AG09319 (cell line): ENCODE measurements around the gene RAP1GAP2.

Experiments
- DNase-seq: peaks from one replicate; pipeline ENCODE4 v3.0.0-alpha.2; 2010; ENCODE audit warnings: low read depth; ENCODE audit errors: extremely low read depth
- TF ChIP-seq, protein P1 (sequence below): IDR thresholded peaks from 2 replicates; pipeline ENCODE4 v1.5.1; 2011; ENCODE audit warnings: low read depth, mild to moderate bottlenecking, inconsistent platforms, low read length, moderate library complexity

Gene RAP1GAP2

DNA sequence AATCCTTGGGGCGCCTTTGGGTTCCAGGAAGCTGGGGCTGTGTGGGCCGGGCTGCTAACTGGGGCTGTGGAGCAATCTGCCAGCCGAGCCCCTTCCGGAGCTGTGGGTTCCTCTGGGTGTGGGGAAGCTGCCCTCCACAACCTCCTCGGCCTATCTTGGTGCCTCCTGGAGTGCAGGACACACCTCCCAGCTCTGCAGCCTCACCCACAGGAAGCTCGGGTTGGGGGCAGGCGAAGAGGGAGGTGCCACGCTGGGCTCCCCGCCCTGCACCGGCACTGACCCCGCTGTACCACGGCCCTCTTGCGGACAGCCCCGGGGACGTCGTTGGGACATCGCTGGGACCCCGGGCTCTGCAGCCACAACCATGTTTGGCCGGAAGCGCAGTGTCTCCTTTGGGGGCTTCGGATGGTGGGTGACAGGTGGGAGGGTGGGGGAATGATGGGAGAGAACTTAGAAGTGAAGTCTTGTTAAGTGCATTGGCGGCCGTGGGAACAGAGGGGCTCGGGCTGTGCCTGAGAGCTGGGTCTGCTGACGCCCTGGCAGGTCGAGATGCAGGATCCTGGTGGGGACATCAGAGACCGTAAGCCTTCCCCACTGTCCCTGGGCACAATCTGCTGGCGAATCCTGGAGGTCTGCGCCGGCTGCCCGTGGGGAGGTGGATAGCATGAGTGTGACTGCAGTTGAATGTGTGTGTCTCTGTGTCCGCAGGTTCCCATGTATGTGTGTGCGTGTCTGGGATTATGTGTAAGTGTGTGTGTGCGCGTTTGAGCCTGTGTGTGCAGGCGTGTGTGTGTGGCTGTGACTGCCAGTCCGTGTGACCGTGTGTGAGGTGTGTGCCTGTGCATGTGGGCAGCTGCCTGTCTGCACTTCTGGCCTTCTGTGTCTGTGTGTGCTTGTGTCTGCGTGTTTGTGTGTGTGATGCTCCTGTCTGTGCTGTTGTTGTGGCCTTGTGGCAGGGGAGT lies at the start of gene RAP1GAP2:
RAP1GAP2 (plus strand) TSS at position 275 of the 962 bp plus-strand sequence; CDS start at position 365, 90 bp downstream.
- TF ChIP-seq, protein P1, sequence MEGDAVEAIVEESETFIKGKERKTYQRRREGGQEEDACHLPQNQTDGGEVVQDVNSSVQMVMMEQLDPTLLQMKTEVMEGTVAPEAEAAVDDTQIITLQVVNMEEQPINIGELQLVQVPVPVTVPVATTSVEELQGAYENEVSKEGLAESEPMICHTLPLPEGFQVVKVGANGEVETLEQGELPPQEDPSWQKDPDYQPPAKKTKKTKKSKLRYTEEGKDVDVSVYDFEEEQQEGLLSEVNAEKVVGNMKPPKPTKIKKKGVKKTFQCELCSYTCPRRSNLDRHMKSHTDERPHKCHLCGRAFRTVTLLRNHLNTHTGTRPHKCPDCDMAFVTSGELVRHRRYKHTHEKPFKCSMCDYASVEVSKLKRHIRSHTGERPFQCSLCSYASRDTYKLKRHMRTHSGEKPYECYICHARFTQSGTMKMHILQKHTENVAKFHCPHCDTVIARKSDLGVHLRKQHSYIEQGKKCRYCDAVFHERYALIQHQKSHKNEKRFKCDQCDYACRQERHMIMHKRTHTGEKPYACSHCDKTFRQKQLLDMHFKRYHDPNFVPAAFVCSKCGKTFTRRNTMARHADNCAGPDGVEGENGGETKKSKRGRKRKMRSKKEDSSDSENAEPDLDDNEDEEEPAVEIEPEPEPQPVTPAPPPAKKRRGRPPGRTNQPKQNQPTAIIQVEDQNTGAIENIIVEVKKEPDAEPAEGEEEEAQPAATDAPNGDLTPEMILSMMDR: no peak
- no peak for DNase-seq

DNA sequence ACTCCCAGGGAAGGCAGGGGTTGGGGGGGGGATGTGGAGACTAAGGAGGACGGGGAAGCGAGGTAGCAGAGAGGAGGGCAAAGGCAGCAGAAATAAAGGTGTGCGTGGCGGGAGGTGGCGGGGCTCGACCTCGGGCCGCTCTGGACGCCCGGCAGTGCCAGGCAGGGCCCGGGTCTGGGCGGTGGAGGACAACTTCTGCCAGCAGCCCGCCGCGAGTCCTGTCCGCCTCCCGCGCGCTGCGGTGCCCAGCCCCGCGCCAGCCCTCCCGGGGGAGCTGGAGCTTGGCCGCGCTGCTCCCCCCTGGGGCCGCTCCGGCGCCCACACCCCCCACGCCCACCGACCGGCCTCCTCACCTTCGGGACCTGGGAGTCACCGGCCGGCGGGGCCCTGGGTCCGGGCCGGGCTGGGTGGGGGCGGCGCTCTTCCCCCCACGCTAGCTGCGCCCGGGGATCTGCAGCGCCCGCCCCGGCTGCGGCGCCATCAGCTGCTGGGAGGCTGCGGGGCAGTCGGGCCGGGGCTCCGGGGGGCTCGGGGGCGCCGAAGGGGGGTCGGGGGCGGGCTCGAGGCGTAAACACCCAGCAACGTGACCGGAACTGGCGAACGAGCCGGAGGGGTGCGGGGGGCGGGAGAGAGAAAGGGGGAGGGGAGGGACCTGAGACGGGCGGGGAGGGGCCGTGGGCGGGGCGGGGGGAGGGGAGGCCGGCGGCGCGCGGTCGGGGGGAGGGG lies 47.0 kb upstream of the RAP1GAP2 start, which contains the start of gene CCDC92B:
CCDC92B (minus strand) TSS at position 595 of the 726 bp plus-strand sequence. CDS start 14,507 bp downstream, outside the sequence.
- no peak for DNase-seq
- TF ChIP-seq, protein P1: no peak

DNA sequence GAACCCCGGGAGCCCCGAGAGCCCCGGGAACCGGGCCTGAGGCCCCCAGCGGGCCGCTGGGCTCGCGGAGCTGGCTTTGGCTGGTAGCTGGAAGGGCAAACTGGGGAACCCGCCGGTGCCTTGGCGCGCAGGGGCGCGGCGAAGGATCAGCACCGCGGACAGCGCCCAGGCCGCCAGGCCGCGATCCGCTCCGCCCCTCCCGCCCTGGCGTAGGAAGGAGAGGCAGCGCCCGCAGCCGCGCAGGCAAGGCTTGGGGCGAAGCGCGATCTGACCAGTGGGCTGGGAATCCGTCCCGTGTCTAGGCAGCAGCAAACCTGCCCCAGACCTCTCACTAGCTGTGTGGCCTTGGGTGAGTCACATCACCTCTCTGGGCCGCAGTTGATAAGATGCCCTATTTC lies 46.5 kb upstream of the RAP1GAP2 start:
- TF ChIP-seq, protein P1: no peak
- peak; percentile 12 for DNase-seq

DNA sequence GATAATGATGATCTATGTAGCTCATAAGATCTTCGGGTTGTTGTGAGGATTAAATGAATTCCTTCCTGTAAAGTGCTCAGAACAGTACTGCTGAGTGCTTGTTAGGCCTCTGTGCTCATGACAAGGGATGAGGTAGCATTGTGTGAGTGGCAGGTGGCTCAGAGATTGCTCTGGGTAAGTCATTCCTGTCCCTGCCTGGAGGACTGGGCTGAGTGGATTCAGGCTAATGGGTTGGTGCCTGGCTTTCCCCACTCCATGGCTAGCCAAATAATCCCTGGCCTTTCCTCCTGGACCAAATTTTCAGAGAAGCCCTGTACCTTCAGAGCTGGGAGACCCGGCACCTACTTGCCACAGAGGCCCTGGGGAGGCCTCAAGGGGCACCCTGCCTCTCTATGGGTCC lies 45.5 kb upstream of the RAP1GAP2 start:
- no peak for DNase-seq
- TF ChIP-seq, protein P1: no peak

DNA sequence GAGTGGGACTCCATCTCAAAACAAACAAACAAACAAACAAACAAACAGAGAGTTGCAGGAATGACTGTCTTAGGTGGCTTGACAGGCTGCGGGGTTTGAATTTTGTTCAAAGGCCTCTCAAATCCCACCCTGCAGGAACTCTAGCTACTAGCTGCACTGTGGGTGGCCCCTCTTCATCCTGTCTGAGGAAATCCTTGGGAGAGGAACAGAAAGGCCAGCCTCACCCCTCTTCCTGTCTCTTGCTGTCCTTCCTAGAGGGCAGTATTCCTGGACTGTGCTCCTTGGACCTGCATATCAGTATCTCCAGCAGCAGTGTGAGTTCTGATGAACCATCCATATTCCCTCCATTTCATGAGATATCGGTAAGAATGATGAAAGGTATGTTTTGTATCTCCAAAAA lies 44.7 kb upstream of the RAP1GAP2 start:
- DNase-seq: no peak
- TF ChIP-seq, protein P1: no peak

DNA sequence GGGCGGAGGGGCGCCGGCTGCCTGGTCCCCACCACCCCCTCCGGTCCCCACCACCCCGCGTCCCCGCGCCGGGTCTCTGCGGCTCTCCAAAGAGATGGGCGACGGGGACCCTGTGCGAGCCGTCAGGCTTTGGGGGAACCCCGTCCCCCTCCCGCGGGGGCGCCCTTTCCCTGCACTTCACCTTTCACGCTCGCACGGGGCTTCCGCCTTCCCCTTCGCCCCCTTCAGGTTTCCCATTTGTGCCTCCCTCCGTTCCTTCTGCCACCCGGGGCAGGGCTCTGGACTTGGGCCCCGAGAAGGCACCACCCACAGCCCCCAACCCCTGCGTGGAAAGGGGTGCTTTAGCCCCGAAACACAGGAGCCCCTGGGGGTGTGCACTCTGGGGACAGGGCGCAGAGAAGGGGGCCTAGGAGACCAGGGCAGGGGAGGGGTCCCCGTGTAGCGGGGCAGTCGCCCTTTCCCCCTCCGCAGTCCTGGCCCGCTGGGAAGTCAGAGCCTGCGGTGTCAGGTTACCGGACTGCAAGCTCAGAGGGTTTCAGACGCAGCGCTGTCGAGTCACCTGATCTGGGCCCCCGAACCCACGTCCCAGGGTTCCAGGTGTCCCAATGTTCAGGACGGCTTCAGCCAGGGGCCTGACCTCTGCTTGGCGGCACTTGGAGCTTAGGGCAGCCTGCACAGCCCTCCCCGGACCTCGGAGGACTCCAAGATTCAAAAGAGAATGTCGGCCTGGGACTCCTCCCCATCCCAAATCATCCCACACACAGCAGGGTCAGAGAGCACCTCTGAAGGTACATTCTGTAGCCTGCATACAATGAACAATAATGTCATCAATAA lies 40.1 kb upstream of the RAP1GAP2 start:
- DNase-seq: no peak
- TF ChIP-seq, protein P1: no peak
